ENCODE measurements around the gene C6orf132.

Gene C6orf132

DNA sequence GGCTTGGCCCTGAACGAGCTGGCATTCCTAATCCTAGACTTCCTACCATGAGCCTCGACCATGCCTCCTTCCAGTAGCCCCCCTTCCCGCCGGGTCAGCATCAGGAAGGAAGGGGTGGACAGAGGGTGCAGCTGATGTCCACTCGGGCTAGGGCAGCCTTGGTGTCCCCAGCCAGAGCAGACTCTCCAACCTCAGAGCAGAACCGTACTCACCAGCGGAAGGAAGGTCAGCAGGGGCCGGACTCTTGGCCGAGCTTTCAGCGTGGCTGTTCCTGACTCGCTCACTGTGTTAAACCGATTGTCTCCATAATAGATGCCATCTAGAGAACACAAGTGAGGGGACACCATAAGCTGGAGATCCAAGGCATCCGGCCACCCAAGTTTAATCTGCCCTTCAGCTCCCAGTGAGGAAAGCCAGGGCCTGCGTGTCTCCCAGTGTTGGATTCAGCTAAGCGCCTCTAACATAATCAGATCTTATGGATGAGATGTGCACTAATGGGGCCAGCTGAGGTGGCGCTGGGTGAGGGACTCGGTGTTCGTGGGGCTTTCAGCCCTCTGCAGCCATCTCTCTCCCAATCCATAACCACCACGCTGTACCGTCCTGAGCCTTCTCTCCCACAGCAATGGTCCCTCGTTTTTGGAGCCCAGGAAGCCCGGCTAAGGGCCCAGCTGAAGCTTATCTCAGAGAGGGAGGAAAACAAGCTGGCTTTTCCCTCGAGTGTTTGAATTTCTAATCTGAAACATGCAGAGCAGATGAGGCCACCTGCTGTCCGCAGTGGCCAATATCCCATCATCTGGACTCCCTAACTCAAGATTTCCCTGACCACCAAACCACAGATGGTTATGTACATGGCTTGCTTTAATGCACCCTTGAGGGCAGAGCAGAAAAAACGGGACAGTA, 13.7 kb downstream of the C6orf132 start:
- TF ChIP-seq, protein P1, sequence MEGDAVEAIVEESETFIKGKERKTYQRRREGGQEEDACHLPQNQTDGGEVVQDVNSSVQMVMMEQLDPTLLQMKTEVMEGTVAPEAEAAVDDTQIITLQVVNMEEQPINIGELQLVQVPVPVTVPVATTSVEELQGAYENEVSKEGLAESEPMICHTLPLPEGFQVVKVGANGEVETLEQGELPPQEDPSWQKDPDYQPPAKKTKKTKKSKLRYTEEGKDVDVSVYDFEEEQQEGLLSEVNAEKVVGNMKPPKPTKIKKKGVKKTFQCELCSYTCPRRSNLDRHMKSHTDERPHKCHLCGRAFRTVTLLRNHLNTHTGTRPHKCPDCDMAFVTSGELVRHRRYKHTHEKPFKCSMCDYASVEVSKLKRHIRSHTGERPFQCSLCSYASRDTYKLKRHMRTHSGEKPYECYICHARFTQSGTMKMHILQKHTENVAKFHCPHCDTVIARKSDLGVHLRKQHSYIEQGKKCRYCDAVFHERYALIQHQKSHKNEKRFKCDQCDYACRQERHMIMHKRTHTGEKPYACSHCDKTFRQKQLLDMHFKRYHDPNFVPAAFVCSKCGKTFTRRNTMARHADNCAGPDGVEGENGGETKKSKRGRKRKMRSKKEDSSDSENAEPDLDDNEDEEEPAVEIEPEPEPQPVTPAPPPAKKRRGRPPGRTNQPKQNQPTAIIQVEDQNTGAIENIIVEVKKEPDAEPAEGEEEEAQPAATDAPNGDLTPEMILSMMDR (IDR thresholded peaks at IDR 0.05; ENCODE audit: low read depth, low read length) = no peak
- DNase-seq (ENCODE audit: low read depth in 2 of 2) = no peak
- no peak overlapping the region for H3K4me3 ChIP-seq (replicated peaks in 1 of 2; ENCODE audit: low read depth in 2 of 2, low read length in 2 of 2)

DNA sequence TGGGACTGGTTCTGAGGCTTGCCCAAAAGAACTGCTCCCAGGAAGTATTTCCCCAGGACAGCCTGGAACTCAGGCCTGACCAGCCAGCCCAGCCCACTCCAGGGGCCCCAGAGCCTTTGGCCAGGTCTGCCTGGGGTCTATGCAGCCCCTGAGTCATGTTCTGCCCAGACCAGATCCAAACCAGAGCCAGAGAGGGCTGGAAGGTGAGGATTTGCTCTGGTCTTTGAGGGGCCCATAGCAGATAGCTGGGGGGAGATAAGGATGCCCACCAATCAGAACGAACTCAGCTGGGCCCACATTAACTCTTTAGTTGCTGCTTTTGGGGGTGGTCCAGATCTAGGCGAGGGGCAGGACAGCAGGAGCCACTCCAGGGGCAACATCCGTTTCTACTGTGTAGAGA, 16.8 kb downstream of the C6orf132 start:
- no peak for DNase-seq (ENCODE audit: low read depth in 2 of 2)
- no peak overlapping the region for H3K4me3 ChIP-seq (replicated peaks in 1 of 2; ENCODE audit: low read depth in 2 of 2, low read length in 2 of 2)
- TF ChIP-seq, protein P1 (IDR thresholded peaks at IDR 0.05; ENCODE audit: low read depth, low read length) = no peak

DNA sequence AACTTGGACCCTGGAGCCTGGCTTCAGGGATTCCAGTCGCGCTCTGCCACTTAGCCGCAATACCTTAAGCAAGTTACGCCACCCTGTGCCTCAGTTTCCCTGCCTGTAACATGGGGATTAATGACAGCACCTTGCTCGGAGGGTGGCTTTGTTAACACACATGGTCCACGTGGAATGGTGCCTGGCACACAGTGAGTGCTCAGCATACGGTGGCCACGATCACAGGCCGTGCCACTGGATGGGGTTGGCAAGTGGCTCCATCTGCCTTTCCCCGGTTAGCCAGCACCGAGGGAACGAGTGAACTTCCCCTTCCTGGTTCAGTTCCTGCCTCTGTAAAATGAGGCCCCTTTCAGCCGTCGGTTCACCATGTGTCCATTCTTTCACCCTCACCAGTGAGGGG, 17.2 kb downstream of the C6orf132 start:
- no peak overlapping the region for H3K4me3 ChIP-seq (replicated peaks in 1 of 2; ENCODE audit: low read depth in 2 of 2, low read length in 2 of 2)
- no peak for DNase-seq (ENCODE audit: low read depth in 2 of 2)
- TF ChIP-seq, protein P1 (IDR thresholded peaks at IDR 0.05; ENCODE audit: low read depth, low read length) = no peak

DNA sequence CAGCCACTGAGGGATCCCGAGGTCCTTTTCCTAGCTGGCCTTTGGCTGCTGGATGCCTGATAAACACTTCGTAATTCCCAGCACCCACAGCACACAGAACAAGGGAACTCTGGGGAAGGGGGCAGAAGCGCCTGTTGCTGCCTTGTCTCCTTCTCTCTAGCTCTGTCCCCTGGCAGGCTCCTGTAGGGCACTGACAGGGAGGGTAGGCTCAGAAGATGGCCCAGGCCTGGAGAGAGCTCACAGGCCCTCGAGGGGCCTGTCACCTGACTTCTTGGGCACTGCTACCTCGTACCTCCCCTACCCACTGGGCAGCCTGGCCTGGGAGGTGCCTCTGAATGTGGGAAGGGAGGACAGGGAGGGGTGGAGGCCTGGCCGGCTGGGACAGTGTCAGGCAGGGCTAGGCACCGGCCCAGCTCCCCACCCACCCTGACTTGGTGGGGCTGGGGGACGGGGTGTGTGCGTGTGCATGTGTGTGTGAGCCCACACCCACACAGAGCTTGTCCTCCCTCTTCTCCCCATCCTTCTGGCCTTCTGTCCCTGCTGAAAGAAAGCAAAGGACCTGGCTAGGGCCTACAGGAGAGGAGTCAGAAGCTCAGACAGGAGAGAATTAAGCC, 18.1 kb downstream of the C6orf132 start:
- DNase-seq (ENCODE audit: low read depth in 2 of 2) = no peak
- TF ChIP-seq, protein P1 (IDR thresholded peaks at IDR 0.05; ENCODE audit: low read depth, low read length) = no peak
- no peak overlapping the region for H3K4me3 ChIP-seq (replicated peaks in 1 of 2; ENCODE audit: low read depth in 2 of 2, low read length in 2 of 2)

DNA sequence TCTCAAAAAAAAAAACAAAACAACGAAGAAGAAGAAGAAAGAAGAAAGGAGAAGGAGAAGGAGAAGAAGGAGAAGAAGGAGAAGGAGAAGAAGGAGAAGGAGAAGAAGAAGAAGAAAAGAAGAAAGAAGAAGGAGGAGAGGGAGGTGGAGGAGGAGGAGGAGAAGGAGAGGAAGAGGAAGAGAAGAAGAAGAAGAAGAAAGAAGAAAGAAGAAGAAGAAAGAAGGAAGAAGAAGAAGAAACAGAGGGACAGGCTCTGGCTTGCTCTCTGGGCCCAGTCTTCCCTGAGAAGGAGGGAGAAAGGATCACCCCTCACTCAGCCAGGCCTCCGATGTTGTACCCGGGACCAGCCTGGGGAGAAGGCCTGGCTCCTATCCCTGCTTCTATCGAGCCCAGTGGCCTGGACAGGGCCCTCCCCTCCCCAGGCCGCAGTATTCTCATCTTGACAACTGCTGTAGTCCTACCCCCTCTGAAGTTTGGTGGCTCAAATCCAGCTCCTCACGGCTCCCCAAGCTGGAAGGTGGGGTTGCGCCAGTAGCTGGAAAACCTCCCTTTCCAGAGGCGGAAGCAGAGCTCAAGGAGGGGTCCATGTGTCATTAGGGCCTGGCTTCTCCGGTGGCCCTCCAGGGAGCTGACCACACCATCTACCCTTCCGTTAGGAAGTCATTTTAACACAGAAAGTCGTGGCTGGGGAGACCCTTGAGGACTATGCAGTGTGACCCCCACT, 18.9 kb downstream of the C6orf132 start:
- no peak for DNase-seq (ENCODE audit: low read depth in 2 of 2)
- TF ChIP-seq, protein P1 (IDR thresholded peaks at IDR 0.05; ENCODE audit: low read depth, low read length) = no peak
- H3K4me3 ChIP-seq (replicated peaks in 1 of 2; ENCODE audit: low read depth in 2 of 2, low read length in 2 of 2) = no peak overlapping the region

DNA sequence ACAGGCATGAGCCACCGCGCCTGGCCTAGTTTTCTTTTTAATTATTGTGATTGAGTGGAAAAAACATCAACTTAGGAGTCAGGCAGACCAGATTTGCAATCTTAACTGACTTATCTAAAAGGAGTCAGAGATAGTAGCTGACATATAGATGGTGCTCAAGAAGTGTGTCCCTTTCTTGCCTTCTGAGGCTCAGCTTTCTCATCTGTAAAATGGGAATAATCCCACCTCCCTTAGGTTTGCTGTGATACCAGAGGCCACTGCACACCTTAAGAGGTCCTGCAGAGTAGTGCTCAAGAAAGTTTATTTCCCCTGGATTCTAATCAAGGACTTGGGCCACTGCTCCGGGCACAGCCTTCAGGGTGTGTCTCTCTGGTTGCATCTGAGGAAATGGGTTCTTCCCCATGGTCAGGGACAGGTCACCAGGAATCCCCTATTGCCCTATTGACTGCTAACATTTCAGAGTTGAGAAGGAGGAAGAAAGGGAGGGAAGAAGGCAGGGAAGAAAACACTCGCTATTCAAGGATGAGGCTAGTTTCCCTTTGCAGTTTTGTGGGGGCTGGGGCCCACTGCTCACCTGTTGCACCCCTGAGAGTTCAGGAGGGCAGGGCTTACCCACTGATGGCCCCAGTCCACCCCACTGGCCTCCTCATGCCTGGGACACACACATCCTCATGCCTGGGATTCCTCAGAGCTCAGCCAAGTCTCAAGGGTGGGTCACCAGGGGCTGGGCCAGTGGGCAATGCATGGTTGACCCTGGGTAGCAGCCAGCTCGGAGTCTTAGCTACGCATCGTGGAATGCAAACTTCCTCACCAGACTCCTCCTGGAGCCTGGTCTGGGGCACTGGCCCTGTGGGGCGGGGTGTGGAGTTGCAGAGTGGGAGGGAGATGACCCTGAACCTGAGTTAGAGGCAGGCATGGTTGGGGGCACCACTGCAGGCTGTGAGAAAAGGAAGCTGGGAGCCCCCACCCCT, 21.2 kb downstream of the C6orf132 start:
- no peak overlapping the region for H3K4me3 ChIP-seq (replicated peaks in 1 of 2; ENCODE audit: low read depth in 2 of 2, low read length in 2 of 2)
- TF ChIP-seq, protein P1 (IDR thresholded peaks at IDR 0.05; ENCODE audit: low read depth, low read length) = no peak
- DNase-seq (ENCODE audit: low read depth in 2 of 2) = peak in 1 of 2 donors; percentile 36

Measured in cardiac fibroblast (primary cell).